ENCODE data around the gene NR2C2.

Gene NR2C2

DNA sequence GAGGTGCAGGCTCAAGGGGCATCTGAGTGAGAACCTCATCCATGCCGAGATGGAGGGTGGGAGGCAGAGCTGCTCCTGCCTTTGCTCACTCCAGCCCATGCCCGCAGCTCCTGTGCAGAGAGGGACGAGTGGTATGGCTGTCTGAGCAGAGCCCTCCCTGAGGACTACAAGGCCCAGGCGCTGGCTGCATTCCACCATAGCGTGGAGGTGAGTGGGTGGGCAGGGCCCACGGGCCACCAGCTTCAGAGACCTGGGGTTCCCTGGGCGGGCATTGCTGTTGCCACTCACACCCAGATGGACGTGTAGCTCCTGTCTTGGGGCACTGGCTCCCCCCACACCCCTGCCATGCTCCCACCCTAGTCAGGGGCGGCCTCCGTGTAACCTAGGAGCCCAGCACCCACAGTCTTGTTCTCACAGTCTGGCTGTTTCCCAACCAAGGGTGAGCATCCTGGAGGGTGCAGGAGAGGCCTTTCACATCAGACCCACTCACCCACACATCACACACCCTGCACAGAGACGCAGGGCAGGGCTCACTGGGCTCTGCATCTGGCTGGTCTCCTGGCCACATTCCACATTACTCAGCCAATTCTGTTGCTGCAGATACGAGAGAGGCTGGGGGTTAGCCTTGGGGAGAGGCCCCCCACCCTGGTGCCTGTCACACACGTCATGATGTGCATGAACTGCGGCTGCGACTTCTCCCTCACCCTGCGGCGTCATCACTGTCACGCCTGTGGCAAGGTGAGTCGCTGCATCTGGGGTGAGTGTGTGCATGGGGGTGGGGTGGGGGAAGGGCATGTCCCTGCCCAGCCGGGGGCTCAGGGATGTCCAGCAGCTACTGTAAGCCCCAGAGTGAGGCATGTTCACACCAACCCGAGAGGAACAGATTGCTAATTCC lies 25.3 kb upstream of the NR2C2 start:
- no peak for DNase-seq

DNA sequence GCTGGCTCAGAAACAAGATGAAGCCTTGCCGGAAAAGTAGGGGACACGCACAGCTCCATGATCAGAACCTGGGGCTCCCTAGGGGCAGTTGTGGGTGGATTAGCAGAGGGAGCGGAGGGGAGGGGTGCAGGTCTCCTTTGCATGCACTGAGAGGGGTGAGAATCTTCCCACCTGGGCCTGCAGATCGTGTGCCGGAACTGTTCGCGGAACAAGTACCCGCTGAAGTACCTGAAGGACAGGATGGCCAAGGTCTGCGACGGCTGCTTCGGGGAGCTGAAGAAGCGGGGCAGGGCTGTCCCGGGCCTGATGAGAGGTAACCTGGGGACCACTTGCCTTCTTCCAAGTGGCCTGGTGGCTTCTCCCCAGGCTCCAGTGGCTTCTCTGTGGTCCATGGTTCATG lies 24.5 kb upstream of the NR2C2 start:
- no peak for DNase-seq

DNA sequence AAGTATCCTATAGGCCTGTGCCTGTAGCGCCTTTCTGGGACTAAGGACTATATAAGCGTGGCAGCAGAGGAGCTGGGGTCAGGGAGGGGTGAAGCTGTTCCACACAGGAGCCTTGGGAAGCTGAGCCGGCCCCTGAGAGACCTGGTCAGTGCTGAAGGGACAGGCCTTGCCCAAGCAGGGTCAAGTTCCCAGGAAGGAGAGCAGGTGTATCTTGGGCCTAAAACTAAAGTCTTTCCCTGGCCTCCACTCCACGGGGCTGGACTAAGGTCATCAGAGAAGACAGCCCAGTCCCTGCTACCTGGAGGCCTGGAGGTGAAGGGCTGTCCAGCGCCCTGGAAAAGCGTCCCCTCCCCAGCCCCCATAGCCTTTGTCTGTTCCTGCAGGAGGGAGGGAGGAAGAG lies 23.9 kb upstream of the NR2C2 start:
- DNase-seq = no peak

DNA sequence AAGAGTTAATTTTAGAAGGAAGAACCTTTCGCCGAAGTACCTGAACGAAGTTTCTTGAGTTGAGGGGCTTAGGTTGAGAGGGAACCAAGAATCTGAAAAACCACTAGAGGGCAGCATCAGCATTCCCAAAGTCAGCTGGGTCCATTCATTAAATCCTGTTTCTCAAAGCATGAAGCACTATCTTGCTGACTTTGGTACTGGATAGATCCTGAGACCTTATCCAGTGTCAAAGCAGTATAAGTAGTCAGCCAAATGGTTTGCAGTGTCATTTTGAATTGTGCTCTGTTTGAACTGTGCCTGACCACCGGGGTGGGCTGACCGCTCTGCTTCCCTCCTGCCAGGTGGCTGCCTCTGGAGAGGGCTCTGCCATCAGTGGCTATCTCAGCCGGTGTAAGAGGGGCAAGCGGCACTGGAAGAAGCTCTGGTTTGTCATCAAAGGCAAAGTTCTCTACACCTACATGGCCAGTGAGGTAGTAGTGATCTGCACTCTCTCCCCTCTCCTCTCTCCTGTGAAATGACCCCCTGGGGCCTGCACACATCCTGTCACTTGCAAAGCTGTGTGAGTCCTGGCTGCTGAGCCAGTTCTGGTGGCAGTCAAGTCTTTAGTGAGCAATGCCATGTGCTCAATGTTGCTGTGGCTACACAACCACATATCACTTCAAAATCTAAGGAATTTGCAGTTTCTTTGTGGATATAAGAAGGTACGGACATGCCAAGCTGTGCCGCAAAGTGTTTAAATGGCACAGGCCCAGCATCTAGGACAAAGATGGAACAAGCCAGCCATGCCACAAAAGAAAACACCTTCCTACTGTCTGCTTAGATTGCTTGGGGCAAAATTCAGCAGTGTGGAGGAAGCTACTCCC lies 21.4 kb upstream of the NR2C2 start:
- DNase-seq = no peak

DNA sequence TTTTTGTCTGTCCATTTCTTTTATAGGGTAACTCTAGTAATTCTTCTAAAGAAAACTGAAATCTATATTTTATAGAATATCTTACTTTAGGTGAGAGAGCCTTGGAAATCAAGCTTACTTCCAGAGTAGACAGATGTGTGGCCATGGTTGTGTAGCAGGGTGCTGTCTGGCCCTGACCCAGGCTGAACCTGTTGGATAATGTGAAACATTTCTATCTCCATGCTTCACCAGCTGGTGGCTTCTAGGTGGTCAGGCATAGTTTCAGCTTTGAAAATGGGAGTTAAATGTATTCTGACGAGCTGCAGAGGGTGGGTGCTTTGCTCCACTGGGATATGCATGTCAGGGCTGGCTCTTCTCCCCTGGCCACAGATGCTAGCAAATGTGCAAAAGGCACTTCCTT lies 20.8 kb upstream of the NR2C2 start:
- no peak for DNase-seq

DNA sequence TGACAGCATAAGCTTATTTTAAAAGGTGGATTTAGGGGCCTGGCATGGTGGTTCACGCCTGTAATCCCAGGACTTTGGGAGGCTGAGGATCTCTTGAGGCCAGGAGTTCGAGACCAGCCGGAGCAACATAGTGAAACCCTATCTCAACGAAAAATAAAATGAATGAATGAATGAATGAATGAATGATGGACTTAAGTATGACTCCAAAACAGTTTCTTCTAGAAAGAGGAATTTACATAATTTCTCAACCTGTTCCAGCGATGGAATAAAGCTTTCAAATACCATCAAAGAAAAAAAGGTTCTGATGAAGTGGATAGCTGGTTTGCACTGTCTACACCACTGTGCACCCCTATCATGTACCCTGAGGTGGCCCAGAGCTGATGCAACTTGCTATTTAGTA lies 20.1 kb upstream of the NR2C2 start:
- no peak for DNase-seq

DNA sequence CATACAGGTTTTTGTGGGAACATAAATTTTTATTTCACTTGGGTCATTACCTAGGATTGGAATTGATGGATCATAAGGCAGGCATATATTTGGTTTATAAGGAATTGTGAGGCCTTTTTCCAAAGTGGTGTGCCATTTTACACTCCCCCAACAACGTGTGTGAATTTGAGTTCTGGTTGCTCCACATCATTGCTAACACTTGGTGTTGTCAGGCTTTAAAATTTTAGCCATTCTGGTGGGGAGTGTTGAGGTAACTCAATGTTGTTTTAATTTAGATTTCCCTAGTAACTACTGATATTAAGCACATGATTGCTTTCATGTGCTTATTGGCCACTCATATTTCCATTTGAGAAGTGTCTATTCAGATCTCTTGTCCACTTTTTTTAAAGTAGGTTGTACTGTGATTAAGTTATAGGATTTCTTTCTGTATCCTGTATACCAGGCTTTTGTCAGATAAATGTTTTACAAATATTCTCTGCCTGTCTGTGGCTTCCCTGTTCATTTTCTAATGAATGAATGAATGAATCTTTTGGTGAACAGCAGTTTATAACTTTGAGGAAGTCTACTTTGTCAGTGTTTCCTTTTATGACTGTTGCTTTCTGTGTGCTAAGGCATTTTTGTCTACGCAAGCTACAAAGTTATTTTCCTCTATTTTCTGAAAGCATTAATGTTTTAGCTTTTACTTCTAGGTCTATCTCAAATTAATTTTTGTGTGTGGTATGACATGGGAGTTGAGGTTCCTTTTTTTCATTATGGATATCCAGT lies 17.9 kb upstream of the NR2C2 start:
- no peak for DNase-seq

DNA sequence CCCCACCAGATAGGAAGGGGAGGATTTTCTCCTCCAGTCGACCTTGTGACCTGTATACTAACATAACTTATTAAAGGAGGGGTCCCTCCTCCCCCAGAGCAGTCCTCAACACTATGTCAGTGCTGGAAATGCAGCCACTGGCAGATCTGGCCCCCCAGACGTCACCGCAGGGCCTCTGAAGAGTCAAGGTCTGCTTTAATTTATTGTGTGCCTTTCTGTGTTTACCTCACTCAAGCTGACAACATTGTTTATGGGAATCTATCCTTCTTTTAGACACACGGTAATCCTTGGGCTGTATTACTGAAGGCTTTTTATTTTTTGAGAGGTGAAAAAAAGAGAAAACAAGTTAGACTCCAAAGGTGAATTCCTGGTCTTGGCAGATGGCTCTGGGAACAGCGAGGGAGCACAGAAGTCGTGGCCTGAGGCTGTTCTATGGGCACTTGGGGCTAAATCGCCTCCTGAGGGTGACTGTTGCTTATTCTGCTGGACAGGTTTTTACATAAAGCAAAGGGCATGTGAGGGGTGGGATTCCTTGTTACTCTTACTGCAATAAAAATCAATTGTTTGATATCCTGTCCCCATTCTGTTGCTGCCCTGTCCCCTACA lies 13.5 kb upstream of the NR2C2 start:
- DNase-seq = no peak

DNA sequence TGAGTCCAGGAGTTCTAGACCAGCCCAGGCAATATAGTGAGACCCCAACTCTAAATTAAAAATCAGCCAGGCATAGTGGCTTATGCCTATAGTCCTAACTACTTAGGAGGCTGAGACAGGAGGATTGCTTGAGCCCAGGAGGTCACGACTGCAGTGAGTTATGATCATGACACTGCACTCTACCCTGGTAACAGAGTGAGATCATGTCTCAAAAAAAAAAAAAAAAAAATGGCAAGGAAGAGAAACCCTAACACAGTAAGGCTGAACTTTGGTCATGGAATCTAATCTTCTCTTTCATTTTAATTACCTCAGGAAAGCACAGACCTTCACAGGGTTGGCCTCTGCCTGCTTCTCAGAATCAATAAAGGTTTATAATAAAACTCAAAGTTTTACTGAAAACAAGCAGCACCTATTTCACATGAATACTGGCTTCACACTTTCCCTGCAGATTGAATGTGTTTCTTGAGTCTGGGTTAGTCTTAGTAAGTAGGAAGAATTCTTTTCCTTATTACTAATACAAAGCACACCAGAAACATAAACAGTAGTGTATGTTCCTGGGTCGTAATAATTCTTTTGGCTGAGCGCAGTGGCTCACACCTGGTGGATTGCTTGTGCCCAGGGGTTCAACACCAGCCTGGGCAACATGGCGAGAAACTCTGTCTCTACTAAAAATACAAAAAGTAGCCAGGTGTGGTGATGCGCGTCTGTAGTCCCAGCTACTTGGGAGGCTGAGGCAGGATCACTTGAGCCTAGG lies 11.6 kb upstream of the NR2C2 start:
- DNase-seq = no peak

DNA sequence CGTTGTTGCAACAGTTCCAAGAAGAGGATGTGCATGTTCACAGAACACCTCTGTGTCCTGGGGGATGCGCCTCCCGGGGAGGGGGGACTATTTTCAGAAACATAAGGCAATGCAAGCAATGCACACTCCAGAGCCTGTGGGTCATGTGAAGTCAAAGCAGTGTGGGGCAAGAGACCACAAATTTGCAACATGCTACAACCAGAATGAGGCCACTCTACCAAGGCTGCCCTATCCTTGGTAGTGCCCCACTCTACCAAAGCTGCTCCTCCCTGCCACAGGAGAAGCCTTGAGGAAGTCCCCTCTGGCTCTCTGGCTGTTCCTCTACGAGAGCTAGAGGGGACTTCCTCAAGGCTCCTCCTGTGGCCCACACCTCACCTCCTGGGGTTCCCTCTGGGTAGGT lies 8.4 kb upstream of the NR2C2 start:
- DNase-seq = no peak

DNA sequence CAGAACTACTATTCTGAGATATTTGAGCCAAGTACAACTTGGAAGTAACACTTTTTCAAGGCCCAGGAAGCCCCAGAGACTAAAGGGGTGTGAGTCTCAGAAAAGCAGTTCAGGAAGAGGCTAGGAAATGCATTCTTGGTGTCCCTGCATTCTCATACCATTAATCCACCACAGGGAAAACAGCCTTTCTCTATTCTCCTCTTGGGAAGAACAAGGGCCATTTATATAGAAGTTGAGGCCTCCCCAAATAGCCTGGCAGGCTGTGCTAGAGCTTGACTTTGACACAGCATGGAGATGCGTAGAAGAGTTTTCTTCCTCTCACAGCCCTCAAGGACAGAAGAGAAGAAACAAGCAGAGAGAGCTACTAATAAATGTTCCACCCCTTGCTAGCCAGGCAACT lies 5.5 kb upstream of the NR2C2 start:
- DNase-seq = no peak

DNA sequence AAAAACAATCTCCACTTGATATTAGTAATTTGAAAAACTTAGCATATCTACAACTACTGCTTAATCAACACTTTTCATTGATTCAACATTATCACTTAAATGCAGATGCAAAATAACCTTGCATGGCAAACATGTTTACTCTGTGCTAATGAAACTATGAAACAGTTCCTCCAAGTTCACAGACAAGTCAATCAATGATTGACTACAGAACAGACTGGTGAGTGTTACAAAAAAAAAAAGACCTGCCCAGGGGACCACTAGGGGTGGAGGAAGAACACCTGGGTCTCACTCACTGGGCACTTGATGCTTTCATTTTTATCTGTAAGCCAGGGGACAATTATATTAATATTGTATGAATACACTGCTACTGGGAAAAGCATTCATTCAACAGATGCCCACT lies 4.3 kb upstream of the NR2C2 start:
- no peak for DNase-seq

DNA sequence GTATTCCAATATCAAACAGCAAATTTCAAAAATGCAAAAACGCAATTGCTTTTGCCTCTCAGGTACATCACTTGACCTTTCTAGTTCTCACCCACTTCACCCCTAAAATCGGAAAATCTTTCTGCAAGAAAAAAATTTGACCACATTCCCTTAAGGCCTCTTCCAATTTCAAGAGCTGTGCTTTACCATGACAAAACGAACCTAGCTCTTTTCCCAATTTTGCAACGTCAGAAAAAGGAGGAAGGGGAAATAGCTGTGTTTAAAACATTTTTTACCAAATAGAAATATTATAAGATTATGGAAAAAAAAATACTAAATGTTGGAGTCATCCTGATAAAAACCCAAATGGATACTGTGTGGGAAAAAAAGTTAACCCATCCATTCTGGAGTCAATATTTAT lies 1.1 kb upstream of the NR2C2 start:
- DNase-seq = no peak

DNA sequence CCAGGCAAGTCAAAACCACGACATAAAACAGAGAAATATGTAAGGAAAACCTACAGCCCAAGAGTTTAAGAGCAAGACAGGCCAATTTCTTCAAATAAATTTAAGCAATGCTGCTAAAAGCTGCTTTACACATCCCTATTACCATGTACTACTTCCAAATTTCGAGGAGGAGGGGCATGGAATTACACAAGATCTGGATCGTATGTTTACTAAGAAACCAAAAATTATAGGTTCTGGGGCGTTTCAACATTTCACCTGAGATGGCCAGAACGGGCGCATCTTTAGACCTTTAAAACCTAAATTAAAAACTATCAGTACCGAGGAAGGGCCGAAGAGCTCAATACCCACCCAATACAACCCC lies 664 bp upstream of the NR2C2 start:
- DNase-seq = no peak

DNA sequence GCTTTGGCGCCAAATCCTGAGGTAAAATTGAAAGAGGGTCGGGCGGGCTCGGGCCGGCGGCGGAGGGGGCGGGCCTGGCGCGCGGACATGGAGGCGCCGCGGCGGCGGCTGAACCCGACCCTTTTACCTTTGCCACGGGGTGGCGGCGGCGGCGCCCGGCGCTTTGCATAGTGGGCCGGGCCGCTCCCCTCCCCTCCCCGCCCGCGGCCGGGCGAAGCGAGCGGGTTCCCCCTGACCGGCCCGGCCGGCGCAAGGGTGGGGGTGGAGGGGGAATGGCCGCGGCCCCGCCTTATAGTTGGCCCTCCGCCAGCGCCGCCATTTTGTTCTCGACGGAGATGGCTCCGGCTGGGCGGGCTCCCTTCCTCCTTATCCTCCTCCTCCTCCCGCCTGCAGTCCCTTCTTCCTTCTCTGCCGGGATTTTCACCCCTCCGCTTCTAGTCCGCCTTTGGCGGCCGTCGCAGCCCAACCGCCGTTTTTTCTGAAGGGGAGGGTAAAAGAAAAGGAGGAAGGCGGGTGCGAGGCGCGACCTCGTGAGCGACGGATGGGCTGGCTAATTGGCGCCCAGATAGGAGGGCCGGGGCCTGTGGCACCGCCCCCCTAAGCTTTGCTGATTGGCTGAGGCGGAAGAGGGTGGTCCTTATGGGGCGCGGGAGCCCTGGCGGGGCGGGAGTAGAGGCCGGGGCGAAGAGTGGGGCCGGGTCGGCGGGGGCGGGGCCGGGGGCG lies 664 bp downstream of the NR2C2 start:
- peak; percentile 90 to 94 (median 90) for DNase-seq

DNA sequence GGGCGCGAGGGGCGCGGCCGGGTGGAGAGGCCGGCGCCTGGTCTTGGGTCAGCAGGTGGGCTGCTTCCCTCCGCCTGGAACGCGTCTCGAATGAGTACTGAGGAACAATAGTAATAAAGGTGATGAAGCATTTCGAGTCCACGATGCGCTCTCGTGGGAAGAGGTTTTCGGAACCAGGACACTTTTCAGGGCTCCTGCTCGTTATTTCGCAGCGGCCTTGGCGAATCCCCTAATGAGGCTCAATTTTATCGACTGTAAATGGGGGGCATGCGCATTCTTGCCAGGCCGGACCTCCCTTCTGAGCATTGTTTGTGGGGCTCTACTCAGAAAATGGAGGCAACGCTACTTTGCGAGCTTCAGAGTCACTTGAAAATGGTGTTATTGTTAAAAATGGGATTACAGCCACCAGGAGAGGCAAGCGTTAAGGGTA lies 1.2 kb downstream of the NR2C2 start:
- DNase-seq = no peak

DNA sequence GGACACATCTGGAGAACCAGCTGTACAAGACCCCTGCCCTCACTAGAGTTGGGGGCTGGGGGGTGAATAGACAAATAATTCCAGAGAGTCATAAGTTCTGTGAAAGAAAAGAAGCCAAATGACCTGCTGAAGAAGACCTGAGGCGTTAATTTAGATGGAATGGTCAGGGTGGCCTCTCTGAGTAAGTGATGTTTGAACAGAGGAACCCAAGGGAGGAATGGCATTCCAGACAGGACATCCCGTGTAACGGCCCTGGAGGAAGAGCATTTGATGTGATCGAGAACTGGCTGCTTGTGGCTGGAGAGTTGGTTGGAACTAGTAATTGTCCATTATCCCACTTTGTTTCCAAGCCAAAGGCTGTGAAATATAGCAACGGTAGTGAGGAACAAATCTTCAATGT lies 1.7 kb downstream of the NR2C2 start:
- DNase-seq = no peak

DNA sequence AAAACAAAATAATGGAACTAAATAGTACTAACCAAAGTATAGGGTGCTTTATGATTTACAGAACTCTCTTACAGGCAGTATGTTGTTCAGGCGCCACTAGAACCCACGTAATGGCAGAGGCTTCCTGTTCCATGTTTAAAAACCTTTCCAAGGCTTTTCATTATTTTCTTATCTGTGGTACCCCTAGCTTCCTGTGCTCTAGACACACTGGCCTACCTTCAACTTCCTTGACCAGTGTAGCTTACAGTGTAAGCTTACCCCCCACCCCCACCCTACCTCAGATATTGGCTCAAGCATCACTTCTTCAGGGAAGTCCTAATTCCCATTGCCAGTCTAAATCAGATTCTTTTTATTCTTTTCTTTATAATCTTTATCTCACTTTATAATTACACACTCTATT lies 2.9 kb downstream of the NR2C2 start:
- no peak for DNase-seq

DNA sequence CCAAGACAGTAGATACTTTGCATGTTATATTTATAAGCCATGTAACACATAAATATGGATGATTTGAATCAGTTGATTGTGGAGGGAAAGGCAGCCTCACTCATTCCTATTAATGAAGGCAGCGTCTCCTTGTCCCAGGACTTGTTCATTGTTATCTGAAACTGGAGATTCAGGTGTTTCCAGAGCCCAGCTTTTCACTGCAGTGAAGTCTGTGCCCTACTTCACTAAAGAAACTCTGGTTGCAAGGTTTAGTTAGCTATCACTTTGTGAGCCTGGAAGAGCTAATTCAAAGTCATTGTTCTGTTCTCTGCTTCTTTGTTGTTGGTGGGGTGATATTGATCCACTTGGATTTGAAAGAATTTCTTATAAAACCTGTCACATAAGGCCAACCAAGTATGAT lies 9.8 kb downstream of the NR2C2 start:
- no peak for DNase-seq

DNA sequence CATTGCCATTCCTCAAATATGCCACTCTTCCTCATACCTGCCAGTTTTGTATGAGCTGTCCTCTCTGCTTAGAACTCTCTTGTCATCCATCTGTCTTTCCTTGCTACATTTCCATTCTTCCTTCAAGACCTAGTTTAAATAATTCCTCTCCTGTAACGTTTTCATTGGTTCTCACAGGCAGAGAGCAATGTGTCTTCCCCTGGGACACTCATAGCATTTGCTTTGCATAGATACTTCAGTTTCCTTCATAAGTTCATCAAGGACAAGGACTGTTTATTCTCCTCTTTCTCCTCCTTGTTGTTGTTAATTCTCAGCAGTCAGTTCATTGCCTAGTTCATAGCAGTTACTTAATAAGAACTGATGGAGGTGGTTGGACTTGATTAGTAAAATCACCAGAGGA lies 10.5 kb downstream of the NR2C2 start:
- DNase-seq = no peak

DNA sequence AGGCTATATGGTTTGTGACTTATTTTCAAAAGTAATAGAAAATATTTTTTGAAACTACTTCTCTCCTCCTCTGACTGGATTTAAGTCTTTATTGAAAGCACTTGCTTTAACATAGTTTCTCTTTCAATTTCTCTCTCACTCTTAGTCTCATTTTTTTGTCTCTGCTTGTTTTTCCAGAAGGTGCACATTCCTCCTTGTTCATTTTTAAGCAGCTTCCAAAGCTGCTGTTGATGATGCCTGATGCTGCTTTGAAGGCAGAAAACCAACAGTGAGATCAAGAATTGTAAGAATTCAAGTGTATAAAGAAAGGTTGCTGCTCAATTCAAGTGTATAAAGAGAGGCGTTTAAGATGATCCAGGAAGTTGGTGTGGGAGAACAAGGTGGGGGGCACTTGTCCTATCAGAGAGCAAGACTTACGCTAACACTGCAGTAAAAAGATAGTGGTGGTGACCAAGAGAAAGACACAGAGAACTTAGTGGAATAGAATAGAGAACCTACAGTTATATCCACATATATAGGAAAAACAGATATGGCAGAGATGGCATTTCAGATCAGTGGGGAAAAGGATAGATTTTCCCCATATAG lies 12.1 kb downstream of the NR2C2 start:
- DNase-seq = no peak
